Bronchial epithelial cell (primary cell): Measurements from ENCODE around the gene TCERG1L. TPM values are rescaled to one million over a fixed set of nuclear protein-coding genes. Genes with fewer than 3 reads are reported as not detected.

Experiments
- DNase-seq: peaks from one replicate; pipeline ENCODE4 v3.0.0-alpha.2; 2010; ENCODE audit warnings: low read depth
- FAIRE-seq: peaks from 2 replicates; lab custom pipeline; 2011; peaks lifted over from hg19 to GRCh38; lab: Jason Lieb, UNC
- H3K27me3 ChIP-seq: 2 replicates; pipeline ENCODE4 v1.5.1; 2011; ENCODE audit warnings: low read length; ENCODE audit not compliant: control insufficient read depth, insufficient read depth
- H3K36me3 ChIP-seq: 2 replicates; pipeline ENCODE4 v1.5.1; 2011; ENCODE audit warnings: low read length; ENCODE audit not compliant: control insufficient read depth, insufficient read depth
- H3K4me3 ChIP-seq: 2 replicates; pipeline ENCODE4 v1.5.1; 2011; ENCODE audit warnings: mild to moderate bottlenecking, low read depth, low read length, control low read depth
- total RNA-seq: library from RNA; depleted of rRNA; stranded (reverse); fragments of >200 nt; gene quantifications from 2 replicates; pipeline ENCODE4 v1.2.1, GENCODE V29; 2014
- TF ChIP-seq, protein P1 (sequence below): IDR thresholded peaks from 2 replicates; pipeline ENCODE4 v1.5.1; 2011; ENCODE audit warnings: mild to moderate bottlenecking, moderate library complexity, low read length, control low read depth, inconsistent platforms; ENCODE audit not compliant: insufficient read depth, severe bottlenecking

Gene TCERG1L
- total RNA-seq, 1 donor from 2014 or later: not detected

DNA sequence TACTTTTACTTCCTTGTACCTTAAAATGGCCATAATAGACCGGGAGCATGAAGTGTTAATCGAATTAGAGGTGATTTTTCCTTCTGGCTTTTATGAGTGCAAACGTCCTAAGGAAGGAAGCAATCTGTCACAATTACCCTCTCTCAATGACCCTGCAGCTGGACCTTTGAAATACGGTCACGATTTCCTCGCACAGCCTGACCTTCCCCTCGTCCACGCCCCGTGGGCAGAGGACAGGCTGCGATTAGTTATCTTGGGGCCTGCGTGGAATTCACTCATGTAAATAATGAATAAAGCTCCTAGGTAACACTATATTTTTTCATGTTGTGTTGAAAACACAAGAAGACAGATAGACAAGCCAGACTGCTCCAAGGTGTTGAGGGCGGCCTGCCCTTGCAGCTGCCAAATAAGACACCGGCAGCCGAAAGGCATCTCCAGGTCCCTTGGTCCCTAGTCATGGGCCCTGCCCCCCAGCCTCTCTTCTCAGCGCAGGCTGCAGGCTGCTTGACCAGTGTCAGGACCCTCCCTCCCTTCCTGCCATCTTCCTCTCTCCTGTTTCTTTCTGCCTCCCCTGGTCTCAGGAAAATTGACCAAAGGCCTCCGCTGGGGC is 199.9 kb downstream of the TCERG1L start:
- DNase-seq (no peak), FAIRE-seq (no peak)
- H3K27me3 ChIP-seq: no peaks in the 10 kb centered on the region
- H3K4me3 ChIP-seq: no peak overlapping the region
- no peaks in the 10 kb centered on the region for H3K36me3 ChIP-seq
- TF ChIP-seq, protein P1, sequence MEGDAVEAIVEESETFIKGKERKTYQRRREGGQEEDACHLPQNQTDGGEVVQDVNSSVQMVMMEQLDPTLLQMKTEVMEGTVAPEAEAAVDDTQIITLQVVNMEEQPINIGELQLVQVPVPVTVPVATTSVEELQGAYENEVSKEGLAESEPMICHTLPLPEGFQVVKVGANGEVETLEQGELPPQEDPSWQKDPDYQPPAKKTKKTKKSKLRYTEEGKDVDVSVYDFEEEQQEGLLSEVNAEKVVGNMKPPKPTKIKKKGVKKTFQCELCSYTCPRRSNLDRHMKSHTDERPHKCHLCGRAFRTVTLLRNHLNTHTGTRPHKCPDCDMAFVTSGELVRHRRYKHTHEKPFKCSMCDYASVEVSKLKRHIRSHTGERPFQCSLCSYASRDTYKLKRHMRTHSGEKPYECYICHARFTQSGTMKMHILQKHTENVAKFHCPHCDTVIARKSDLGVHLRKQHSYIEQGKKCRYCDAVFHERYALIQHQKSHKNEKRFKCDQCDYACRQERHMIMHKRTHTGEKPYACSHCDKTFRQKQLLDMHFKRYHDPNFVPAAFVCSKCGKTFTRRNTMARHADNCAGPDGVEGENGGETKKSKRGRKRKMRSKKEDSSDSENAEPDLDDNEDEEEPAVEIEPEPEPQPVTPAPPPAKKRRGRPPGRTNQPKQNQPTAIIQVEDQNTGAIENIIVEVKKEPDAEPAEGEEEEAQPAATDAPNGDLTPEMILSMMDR: no peak

DNA sequence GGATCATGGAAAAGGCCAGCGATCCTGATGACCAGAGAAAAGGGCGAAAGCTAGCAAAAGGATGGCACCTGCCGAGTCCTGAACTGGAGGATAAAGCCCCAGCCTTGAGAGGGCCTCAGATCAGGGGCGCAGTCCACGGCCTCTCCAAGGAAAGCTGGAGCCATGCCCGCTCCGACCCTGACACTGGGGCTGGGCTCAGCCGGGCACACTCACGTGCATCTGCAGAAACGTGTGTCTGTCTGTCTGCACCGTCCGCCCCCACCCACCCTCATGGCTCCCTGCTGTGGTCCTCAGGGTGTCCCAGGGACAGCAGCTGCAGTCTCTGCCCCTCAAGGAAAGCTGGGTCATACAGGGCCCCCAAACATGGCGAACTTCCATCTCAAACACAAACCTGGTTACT is 200.5 kb downstream of the TCERG1L start:
- TF ChIP-seq, protein P1: no peak
- Histone ChIP-seq H3K27me3 (no peaks in the 10 kb centered on the region), H3K4me3 (no peak overlapping the region), H3K36me3 (no peaks in the 10 kb centered on the region)
- DNase-seq: no peak
- no peak for FAIRE-seq

DNA sequence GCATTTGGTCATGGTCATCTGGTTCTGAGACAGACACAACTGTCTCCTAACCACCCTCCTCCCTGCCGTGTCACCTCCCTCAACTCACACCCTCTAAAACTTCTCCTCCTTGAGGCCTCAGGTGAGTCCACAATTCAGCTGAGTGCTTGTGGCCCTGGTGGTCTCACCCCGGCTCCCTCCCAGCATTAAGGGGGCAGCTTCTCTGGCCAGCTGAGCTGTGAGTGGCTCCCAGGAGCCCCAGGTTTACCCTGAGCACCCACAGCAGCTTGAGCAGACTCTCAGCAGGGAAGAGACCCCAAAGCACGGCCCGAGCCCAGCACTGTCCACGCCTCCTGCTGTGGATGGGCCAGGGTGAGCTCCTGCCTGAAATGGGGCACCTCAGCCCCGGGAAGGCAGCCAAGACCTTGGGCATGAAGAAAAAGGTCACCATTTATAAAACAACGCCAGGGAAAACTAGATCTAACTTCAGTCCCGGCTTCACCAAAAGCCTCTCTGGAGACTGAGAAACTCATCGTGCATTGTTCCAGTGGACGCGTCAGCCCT is 201.2 kb downstream of the TCERG1L start:
- no peak for FAIRE-seq
- no peak overlapping the region for H3K4me3 ChIP-seq

DNA sequence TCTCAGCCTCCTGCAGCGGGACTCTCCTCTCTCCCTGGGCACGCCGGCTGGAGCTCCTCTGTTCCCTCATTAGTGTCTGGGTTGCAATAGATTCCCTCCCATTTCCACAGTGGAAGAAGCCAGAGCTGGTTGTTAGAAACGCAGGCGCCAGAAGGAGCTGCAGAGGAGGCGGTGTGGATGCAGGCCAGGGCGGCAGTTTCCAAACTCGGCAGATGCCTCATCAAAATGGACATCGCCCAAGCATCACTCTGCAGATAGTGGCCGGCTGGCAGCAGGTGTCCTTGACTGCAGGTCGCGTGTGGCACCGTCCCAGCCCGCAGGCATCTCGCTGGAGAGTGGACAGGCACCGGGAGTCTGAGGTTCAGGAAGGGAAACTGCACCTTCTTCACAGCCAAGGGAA is 201.8 kb downstream of the TCERG1L start:
- DNase-seq (no peak), FAIRE-seq (no peak)
- H3K4me3 ChIP-seq: no peak overlapping the region
- H3K27me3 ChIP-seq: no peaks in the 10 kb centered on the region
- no peaks in the 10 kb centered on the region for H3K36me3 ChIP-seq
- TF ChIP-seq, protein P1: no peak

More for the DNA sequence above, 201.2 kb downstream of the TCERG1L start:
- Histone ChIP-seq H3K36me3 (no peaks in the 10 kb centered on the region), H3K27me3 (no peaks in the 10 kb centered on the region)
- no peak for DNase-seq
- TF ChIP-seq, protein P1: no peak

DNA sequence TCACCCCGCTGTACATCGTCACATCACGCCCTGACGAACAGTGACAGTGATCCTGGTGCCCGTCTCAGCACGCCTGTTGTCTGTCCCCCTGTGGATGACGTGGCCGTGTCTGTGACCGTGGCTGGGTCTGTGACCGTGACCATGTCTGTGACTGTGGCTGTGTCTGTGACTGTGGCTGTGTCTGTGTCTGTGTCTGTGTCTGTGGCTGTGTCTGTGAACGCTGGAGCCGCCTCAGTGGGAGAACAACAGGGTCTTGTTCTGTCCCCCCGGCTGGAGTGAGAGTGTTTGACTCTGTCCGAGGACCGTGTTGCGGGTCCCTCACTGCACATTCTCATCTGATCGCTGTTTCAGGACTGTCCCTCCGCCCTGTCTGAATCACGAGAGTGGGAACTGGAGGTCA is 202.2 kb downstream of the TCERG1L start:
- H3K4me3 ChIP-seq: no peak overlapping the region
- H3K27me3 ChIP-seq: no peaks in the 10 kb centered on the region
- TF ChIP-seq, protein P1: no peak
- H3K36me3 ChIP-seq: no peaks in the 10 kb centered on the region
- FAIRE-seq (no peak), DNase-seq (no peak)

DNA sequence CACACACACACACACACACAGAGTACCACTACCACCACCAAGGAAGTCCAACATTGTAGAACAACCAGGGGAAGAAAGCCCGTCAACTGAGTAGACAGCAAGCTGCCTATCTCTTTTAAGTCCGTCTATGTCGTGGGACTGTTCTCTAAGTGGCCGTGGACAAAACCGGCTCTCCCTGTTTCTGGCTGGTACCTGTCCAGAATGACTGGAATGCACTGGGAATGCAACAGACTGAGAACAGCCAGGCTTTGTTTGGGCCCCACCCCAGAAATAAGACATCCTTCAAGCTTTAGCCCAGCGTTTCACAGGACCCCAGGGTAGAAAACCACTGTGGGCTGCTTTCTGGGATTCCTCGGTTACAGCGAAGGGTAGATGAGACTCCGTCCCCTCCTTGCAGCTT is 203.6 kb downstream of the TCERG1L start:
- Histone ChIP-seq H3K4me3 (no peak overlapping the region), H3K36me3 (no peaks in the 10 kb centered on the region), H3K27me3 (no peaks in the 10 kb centered on the region)
- TF ChIP-seq, protein P1: no peak
- FAIRE-seq (no peak), DNase-seq (no peak)
